ENCODE results near the gene IL18.

Gene IL18

GRCh38 chr11:112185883-112186282 is 22.0 kb upstream of the IL18 start:
- intact Hi-C loops (cut with DNase I; ENCODE audit: low total_unique reads): no loop called here
- Histone ChIP-seq H3K4me1 (no peaks in the 10 kb centered on the region), H3K27ac (no peak overlapping the region), H3K36me3 (no peaks in the 10 kb centered on the region), H3K4me3 (no peak overlapping the region), H3K27me3 (no peaks in the 10 kb centered on the region), H3K9me3 (no peaks in the 10 kb centered on the region)
- DNase-seq: no peak
- TF ChIP-seq, protein P1, sequence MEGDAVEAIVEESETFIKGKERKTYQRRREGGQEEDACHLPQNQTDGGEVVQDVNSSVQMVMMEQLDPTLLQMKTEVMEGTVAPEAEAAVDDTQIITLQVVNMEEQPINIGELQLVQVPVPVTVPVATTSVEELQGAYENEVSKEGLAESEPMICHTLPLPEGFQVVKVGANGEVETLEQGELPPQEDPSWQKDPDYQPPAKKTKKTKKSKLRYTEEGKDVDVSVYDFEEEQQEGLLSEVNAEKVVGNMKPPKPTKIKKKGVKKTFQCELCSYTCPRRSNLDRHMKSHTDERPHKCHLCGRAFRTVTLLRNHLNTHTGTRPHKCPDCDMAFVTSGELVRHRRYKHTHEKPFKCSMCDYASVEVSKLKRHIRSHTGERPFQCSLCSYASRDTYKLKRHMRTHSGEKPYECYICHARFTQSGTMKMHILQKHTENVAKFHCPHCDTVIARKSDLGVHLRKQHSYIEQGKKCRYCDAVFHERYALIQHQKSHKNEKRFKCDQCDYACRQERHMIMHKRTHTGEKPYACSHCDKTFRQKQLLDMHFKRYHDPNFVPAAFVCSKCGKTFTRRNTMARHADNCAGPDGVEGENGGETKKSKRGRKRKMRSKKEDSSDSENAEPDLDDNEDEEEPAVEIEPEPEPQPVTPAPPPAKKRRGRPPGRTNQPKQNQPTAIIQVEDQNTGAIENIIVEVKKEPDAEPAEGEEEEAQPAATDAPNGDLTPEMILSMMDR (IDR thresholded peaks at IDR 0.05): no peak

GRCh38 chr11:112182867-112183266 is 19.0 kb upstream of the IL18 start:
- Histone ChIP-seq H3K27me3 (no peaks in the 10 kb centered on the region), H3K4me3 (no peak overlapping the region), H3K4me1 (no peaks in the 10 kb centered on the region), H3K9me3 (no peaks in the 10 kb centered on the region), H3K27ac (no peak overlapping the region), H3K36me3 (no peaks in the 10 kb centered on the region)
- intact Hi-C loops (cut with DNase I; ENCODE audit: low total_unique reads): no loop called here
- TF ChIP-seq, protein P1 (IDR thresholded peaks at IDR 0.05): no peak
- DNase-seq: no peak

DNA sequence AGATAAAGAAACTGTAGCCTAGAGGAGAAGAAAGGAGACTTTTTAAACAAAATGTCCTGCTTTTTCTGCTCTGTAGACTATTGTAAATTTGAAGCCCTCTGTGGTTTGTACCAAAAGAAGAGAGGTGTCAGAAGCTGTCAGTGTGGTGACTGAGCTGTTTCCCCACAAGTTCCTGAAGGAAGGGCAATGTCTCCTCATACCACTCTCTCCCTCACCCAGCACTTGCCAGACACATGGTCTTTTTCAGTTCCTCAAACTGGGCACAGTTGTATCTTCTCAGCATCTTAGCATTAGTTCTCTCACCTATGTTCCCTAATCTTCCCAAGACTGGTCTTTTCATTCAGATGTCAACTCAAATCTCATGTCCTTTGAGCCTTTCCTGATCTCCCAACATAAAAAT is 15.7 kb upstream of the IL18 start:
- Histone ChIP-seq H3K27ac (no peak overlapping the region), H3K36me3 (no peaks in the 10 kb centered on the region), H3K27me3 (no peaks in the 10 kb centered on the region), H3K9me3 (no peaks in the 10 kb centered on the region), H3K4me3 (no peak overlapping the region), H3K4me1 (peaks cover 0 to 10% (median 5%) of the 10 kb centered on the region in 4 donors)
- intact Hi-C loops (cut with DNase I; ENCODE audit: low total_unique reads): loop anchor here (10.0 kb wide), 1 partner anchor 65 kb away; no protein-coding TSS in a partner anchor
- TF ChIP-seq, protein P1 (IDR thresholded peaks at IDR 0.05): no peak
- no peak for DNase-seq

GRCh38 chr11:112178936-112179335 is 15.0 kb upstream of the IL18 start:
- Histone ChIP-seq H3K27ac (no peak overlapping the region), H3K4me3 (no peak overlapping the region), H3K36me3 (no peaks in the 10 kb centered on the region), H3K4me1 (peaks cover 0 to 12% (median 5%) of the 10 kb centered on the region in 4 donors), H3K9me3 (no peaks in the 10 kb centered on the region), H3K27me3 (no peaks in the 10 kb centered on the region)
- intact Hi-C loops (cut with DNase I; ENCODE audit: low total_unique reads): loop anchor here (10.0 kb wide), 1 partner anchor 64 kb away; no protein-coding TSS in a partner anchor
- no peak for DNase-seq
- TF ChIP-seq, protein P1 (IDR thresholded peaks at IDR 0.05): no peak

- Histone ChIP-seq H3K9me3 (no peaks in the 10 kb centered on the region), H3K4me1 (peaks cover 0 to 12% (median 5%) of the 10 kb centered on the region in 4 donors), H3K36me3 (no peaks in the 10 kb centered on the region), H3K27me3 (no peaks in the 10 kb centered on the region), H3K27ac (no peak overlapping the region), H3K4me3 (no peak overlapping the region)
- intact Hi-C loops (cut with DNase I; ENCODE audit: low total_unique reads): loop anchor here (10.0 kb wide), 1 partner anchor 64 kb away; no protein-coding TSS in a partner anchor
- no peak for DNase-seq
- TF ChIP-seq, protein P1 (IDR thresholded peaks at IDR 0.05): no peak
Measured at GRCh38 chr11:112178428-112178827, 14.5 kb upstream of the IL18 start.

- Histone ChIP-seq H3K4me1 (peaks cover 0 to 21% (median 5%) of the 10 kb centered on the region in 4 donors), H3K27me3 (no peaks in the 10 kb centered on the region), H3K36me3 (no peaks in the 10 kb centered on the region), H3K9me3 (no peaks in the 10 kb centered on the region), H3K4me3 (no peak overlapping the region), H3K27ac (no peak overlapping the region)
- TF ChIP-seq, protein P1 (IDR thresholded peaks at IDR 0.05): no peak
- DNase-seq: no peak
- intact Hi-C loops (cut with DNase I; ENCODE audit: low total_unique reads): loop anchor here (10.0 kb wide), 1 partner anchor 63 kb away; no protein-coding TSS in a partner anchor
Measured at GRCh38 chr11:112177589-112177988, 13.7 kb upstream of the IL18 start.
